ENCODE results near the gene SMCP. TPM values are rescaled to one million over a fixed set of nuclear protein-coding genes. Genes with fewer than 3 reads are reported as not detected.

Gene SMCP, protein sequence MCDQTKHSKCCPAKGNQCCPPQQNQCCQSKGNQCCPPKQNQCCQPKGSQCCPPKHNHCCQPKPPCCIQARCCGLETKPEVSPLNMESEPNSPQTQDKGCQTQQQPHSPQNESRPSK
- total RNA-seq (2021; fragmentation: NEBNext Ultra II Directional; extraction: Animal tissue kit (Norgen Biotek cat#: 25700)): not detected
- long read RNA-seq: 0 reads

DNA sequence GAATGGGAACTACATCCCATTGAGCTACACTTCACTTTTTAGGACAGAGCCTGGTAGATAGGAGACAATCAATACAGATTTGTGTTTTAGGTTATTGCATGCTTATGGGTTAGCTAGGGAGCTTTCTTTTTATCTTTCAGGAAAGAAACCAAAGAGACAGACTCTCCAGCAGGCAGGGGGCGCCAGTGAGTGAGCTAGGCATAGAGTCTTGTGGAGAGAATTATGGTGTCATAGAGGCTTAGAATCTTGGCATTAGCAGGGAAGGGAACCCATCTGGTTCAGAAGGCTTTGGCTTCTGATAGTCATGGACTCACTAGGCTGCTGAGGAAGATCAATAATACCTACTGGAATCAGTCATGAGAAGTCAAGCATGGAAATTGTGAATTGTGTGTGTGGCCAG is at the start of gene SMCP:
SMCP (plus strand) TSS at position 281 of the 400 bp plus-strand sequence. CDS start 6,101 bp downstream, outside the sequence.
- TF ChIP-seq, protein P1, sequence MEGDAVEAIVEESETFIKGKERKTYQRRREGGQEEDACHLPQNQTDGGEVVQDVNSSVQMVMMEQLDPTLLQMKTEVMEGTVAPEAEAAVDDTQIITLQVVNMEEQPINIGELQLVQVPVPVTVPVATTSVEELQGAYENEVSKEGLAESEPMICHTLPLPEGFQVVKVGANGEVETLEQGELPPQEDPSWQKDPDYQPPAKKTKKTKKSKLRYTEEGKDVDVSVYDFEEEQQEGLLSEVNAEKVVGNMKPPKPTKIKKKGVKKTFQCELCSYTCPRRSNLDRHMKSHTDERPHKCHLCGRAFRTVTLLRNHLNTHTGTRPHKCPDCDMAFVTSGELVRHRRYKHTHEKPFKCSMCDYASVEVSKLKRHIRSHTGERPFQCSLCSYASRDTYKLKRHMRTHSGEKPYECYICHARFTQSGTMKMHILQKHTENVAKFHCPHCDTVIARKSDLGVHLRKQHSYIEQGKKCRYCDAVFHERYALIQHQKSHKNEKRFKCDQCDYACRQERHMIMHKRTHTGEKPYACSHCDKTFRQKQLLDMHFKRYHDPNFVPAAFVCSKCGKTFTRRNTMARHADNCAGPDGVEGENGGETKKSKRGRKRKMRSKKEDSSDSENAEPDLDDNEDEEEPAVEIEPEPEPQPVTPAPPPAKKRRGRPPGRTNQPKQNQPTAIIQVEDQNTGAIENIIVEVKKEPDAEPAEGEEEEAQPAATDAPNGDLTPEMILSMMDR (IDR thresholded peaks at IDR 0.05): peak; percentile 47; the same call in 1 of the 2 replicates
- Mint-ChIP-seq H3K4me3 (no peak within 1 kb of the TSS), H3K27me3 (ENCODE audit: insufficient read depth) (peaks cover 2% of the 10 kb centered on the region; the same call in 1 of the 2 replicates), H3K9me3 (peaks cover 5% of the 10 kb centered on the region), H3K27ac (no peak within 1 kb of the TSS), H3K36me3 (ENCODE audit: low read depth) (no peaks in the 10 kb centered on the region), H3K4me1 (ENCODE audit: low read depth) (peaks cover 7% of the 10 kb centered on the region; the same call in 1 of the 2 replicates)
- DNase-seq: no peak

DNA sequence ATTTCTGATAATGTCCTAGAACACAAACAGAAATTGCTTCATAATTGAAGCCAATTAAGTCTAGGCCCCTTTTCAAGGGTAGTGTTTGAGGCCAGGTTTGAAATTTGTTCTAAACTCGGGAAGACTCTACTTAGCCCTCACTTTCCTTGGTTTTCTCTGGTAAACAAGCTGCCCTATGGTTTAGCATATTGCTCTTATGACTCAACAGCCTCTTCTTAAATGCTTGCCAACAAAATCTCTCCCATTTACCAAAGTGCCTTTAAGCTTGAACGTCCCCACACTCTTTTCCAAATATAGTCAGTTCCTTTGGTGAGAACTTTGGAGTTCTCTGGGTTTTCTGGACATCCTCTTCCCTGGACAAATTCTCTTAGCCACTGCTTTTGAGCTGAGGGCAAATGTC is 41.3 kb upstream of the SMCP start:
- no peaks in the 10 kb centered on the region; the same call in none of the 2 replicates for H3K9me3 Mint-ChIP-seq
- no peaks in the 10 kb centered on the region; the same call in none of the 2 replicates for H3K27me3 Mint-ChIP-seq (ENCODE audit: insufficient read depth)
- H3K4me3 Mint-ChIP-seq: no peak overlapping the region
- H3K4me1 Mint-ChIP-seq (ENCODE audit: low read depth): no peaks in the 10 kb centered on the region
- TF ChIP-seq, protein P1 (IDR thresholded peaks at IDR 0.05): no peak
- no peaks in the 10 kb centered on the region for H3K36me3 Mint-ChIP-seq (ENCODE audit: low read depth)
- no peak for DNase-seq
- H3K27ac Mint-ChIP-seq: no peak overlapping the region

DNA sequence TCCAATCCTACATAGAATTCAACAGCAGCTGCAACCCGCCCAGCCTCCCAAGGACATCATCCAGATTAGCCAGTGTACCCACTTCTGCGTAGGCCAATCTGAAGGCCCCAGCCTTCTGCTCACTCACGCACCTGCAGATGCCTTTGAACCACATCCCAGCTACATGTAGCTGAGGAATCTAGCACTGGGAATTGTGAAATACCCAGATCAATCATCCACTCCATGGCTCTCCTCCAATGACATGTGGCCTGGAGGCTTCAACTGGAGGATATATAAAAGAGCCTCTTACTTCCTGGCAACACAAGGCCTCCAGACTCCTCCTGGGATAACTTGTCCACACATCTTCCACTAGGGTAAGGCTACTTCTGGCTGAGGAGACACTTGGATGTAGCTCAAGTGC is 35.6 kb upstream of the SMCP start, which contains the start of gene LCE6A:
LCE6A (plus strand) TSS at position 301 of the 400 bp plus-strand sequence. CDS start 665 bp downstream, outside the sequence.
- Mint-ChIP-seq H3K27ac (no peak within 1 kb of the TSS), H3K27me3 (ENCODE audit: insufficient read depth) (no peaks in the 10 kb centered on the region; the same call in 1 of the 2 replicates), H3K4me3 (no peak within 1 kb of the TSS), H3K9me3 (peaks cover 9% of the 10 kb centered on the region), H3K4me1 (ENCODE audit: low read depth) (no peaks in the 10 kb centered on the region), H3K36me3 (ENCODE audit: low read depth) (no peaks in the 10 kb centered on the region)
- TF ChIP-seq, protein P1 (IDR thresholded peaks at IDR 0.05): no peak
- no peak for DNase-seq

DNA sequence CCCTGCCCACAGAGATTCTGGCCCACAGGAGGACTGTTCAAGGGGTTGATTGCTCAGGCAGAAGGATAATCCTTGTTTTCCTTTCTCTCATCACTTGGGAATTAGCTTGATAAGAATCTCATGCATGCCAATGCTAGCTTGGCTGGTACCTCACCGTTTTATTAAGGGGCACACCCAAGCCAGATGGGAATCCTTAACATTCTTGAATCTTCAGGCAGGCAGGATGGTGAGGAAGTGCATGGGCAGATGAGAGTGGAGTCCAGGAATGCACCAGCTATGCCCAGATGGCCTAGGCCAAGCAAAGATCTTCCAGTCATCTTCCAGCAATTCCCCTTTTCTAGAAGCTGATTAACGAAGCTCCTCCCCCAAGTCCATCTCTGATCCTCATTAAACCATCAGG is 22.5 kb upstream of the SMCP start:
- Mint-ChIP-seq H3K4me3 (no peak overlapping the region), H3K27ac (no peak overlapping the region), H3K4me1 (ENCODE audit: low read depth) (no peaks in the 10 kb centered on the region; the same call in 1 of the 2 replicates), H3K36me3 (ENCODE audit: low read depth) (no peaks in the 10 kb centered on the region), H3K27me3 (ENCODE audit: insufficient read depth) (peaks cover 3% of the 10 kb centered on the region; the same call in 1 of the 2 replicates), H3K9me3 (no peaks in the 10 kb centered on the region; the same call in 1 of the 2 replicates)
- DNase-seq: no peak
- TF ChIP-seq, protein P1 (IDR thresholded peaks at IDR 0.05): no peak

DNA sequence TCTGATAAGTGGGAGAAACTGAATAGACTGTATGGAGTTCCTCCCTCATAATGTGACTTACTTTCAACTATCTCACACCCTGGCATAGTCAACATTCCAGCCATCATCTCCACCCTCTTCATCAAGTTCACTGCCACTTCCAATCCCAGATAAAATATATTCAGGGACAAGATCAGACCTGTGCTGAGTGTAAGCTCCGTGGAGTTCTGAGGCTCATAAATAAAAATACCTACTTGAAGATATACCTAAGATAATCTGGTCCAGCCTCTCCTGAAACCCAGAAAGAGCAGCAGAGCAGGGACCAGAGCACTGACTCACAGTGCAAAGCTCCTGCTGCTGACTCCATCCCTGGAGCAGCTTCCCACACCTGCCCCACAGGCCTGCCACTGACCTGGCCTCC is 20.1 kb upstream of the SMCP start:
- H3K4me3 Mint-ChIP-seq: no peak overlapping the region
- H3K4me1 Mint-ChIP-seq (ENCODE audit: low read depth): no peaks in the 10 kb centered on the region; the same call in 1 of the 2 replicates
- TF ChIP-seq, protein P1 (IDR thresholded peaks at IDR 0.05): no peak
- H3K27ac Mint-ChIP-seq: no peak overlapping the region
- no peaks in the 10 kb centered on the region for H3K36me3 Mint-ChIP-seq (ENCODE audit: low read depth)
- H3K27me3 Mint-ChIP-seq (ENCODE audit: insufficient read depth): peaks cover 7% of the 10 kb centered on the region; the same call in 1 of the 2 replicates
- no peak for DNase-seq
- H3K9me3 Mint-ChIP-seq: no peaks in the 10 kb centered on the region; the same call in 1 of the 2 replicates

Data from HFFc6 (cell line).